Gastroesophageal sphincter (tissue), 4 donors: ENCODE data around the gene SLC16A10. TPM values are rescaled to one million over a fixed set of nuclear protein-coding genes. Genes with fewer than 3 reads are reported as not detected.

Experiments
- ATAC-seq: fragments of 150-250 bp; one replicate; pipeline ENCODE4 v1.9.1; 2016; ENCODE audit warnings: mild to moderate bottlenecking, moderate library complexity
- H3K27ac ChIP-seq, 4 donors: fragments of 200-600 bp; sonication (generic) in 3 of 4; 1 replicate in 3 of 4; 2 replicates in 1 of 4; pipeline ENCODE4 v1.5.1; 2016 to 2019
- H3K27me3 ChIP-seq: fragments of 200-600 bp; sonication (generic); one replicate; pipeline ENCODE4 v1.5.1; 2019
- H3K36me3 ChIP-seq, 2 donors: fragments of 200-600 bp; sonication (generic); one replicate each; pipeline ENCODE4 v1.5.1; 2019; ENCODE audit warnings: control low read depth in 1 of 2
- H3K4me1 ChIP-seq, 3 donors: fragments of 200-600 bp; sonication (generic); 1 replicate in 2 of 3; 2 replicates in 1 of 3; pipeline ENCODE4 v1.5.1; 2016 to 2019; ENCODE audit warnings: control low read depth in 2 of 3
- H3K4me3 ChIP-seq, 2 donors: fragments of 200-600 bp; sonication (generic); one replicate each; pipeline ENCODE4 v1.5.1; 2019; ENCODE audit warnings: mild to moderate bottlenecking in 1 of 2, moderate library complexity in 1 of 2
- H3K9me3 ChIP-seq, 3 donors: fragments of 200-600 bp; sonication (generic); one replicate each; pipeline ENCODE4 v1.5.1; 2017 to 2019; ENCODE audit warnings: control low read depth in 2 of 3
- EP300 ChIP-seq: sonication (generic); formaldehyde crosslinking; IDR thresholded peaks from one replicate; pipeline ENCODE4 v1.6.1; 2017; ENCODE audit warnings: antibody characterized with exemption, mild to moderate bottlenecking
- POLR2A ChIP-seq, 2 donors: fragments of 450-650 bp; IDR thresholded peaks; one replicate each; pipeline ENCODE4 v1.6.1; 2017; ENCODE audit warnings: antibody characterized with exemption in 2 of 2, mild to moderate bottlenecking in 2 of 2, moderate library complexity in 1 of 2
- POLR2AphosphoS5 ChIP-seq: sonication (generic); formaldehyde crosslinking; IDR thresholded peaks from one replicate; pipeline ENCODE4 v1.6.1; 2017; ENCODE audit warnings: antibody characterized with exemption
- WGBS, 2 donors: methylation state at CpG; one replicate each; pipeline ENCODE4 v1.1.5; 2018; ENCODE audit warnings: low coverage in 1 of 2; 5-methylcytosine and 5-hydroxymethylcytosine counted together
- total RNA-seq, 4 donors: library from RNA; depleted of rRNA; stranded (reverse); fragments of >200 nt; gene quantifications; one replicate each; pipeline ENCODE4 v1.1.0, GENCODE V29; 2016
- TF ChIP-seq, protein P1 (sequence below), 4 experiments: fragments of 200-600 bp in 2 of 4; fragments of 450-650 bp in 2 of 4; sonication (generic) in 1 of 4; IDR thresholded peaks; one replicate each; pipeline ENCODE4 v1.5.1; 2017 to 2019; ENCODE audit warnings: antibody characterized with exemption in 4 of 4, mild to moderate bottlenecking in 2 of 4, moderate library complexity in 2 of 4

The SLC16A10 gene
- total RNA-seq, 4 donors from 2014 or later: 0.32 to 4.7 (median 0.93) TPM

DNA sequence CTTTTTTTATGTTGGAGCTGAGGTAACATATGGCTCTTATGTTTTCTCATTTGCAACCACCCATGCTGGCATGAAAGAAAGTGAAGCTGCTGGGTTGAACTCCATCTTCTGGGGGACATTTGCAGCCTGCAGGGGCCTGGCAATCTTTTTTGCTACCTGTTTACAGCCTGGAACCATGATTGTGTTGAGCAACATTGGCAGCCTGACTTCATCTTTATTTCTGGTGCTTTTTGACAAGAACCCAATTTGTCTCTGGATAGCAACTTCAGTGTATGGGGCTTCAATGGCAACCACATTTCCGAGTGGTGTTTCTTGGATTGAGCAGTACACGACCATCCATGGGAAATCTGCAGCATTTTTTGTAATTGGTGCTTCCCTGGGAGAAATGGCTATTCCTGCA is 179.0 kb downstream of the SLC16A10 start:
- TF ChIP-seq POLR2AphosphoS5 (no peak), EP300 (no peak), POLR2A (IDR thresholded peaks at IDR 0.05) (no peak)
- TF ChIP-seq, protein P1, sequence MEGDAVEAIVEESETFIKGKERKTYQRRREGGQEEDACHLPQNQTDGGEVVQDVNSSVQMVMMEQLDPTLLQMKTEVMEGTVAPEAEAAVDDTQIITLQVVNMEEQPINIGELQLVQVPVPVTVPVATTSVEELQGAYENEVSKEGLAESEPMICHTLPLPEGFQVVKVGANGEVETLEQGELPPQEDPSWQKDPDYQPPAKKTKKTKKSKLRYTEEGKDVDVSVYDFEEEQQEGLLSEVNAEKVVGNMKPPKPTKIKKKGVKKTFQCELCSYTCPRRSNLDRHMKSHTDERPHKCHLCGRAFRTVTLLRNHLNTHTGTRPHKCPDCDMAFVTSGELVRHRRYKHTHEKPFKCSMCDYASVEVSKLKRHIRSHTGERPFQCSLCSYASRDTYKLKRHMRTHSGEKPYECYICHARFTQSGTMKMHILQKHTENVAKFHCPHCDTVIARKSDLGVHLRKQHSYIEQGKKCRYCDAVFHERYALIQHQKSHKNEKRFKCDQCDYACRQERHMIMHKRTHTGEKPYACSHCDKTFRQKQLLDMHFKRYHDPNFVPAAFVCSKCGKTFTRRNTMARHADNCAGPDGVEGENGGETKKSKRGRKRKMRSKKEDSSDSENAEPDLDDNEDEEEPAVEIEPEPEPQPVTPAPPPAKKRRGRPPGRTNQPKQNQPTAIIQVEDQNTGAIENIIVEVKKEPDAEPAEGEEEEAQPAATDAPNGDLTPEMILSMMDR (IDR thresholded peaks at IDR 0.05): no peak
- no peaks in the 10 kb centered on the region for H3K9me3 ChIP-seq
- H3K4me3 ChIP-seq: no peak overlapping the region
- ATAC-seq: no peak
- no peak overlapping the region for H3K27ac ChIP-seq
- 83% methylated on average over 2 of the region's 2 CpGs; no CpG with 5 or more reads in 1 of the 2 donors for WGBS, 2 donors
- H3K27me3 ChIP-seq: no peaks in the 10 kb centered on the region
- peaks cover 0 to 21% (median 0%) of the 10 kb centered on the region in 3 donors for H3K4me1 ChIP-seq
- H3K36me3 ChIP-seq: peaks cover 0 to 52% of the 10 kb centered on the region in 2 donors

DNA sequence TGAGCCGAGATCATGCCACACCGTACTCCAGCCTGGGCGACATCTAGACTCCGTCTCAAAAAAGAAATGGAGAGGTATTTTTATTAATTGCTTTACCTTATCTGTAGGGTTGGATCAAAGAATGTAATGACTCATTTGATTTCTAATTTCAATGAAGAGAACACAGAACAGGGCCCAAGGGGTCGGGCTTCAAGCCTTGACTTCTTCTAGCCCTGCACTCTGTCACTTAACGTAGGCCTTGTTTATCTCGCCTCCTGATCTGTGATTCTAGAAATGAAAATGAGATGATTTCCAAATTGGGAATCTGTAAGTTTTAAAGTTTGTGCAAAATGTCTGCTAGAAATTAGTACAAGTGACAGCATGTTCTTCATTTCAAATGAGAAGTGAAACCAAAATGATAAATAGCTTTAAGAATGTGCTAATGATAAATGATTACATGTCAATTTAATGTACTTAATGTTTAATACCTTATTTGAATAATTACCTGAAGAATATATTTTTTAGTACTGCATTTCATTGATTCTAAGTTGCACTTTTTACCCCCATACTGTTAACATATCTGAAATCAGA is 180.5 kb downstream of the SLC16A10 start:
- Histone ChIP-seq H3K27me3 (no peaks in the 10 kb centered on the region), H3K27ac (no peak overlapping the region), H3K4me3 (no peak overlapping the region), H3K36me3 (peaks cover 0 to 61% of the 10 kb centered on the region in 2 donors), H3K4me1 (peaks cover 0 to 16% (median 0%) of the 10 kb centered on the region in 3 donors), H3K9me3 (peaks cover 0 to 2% (median 0%) of the 10 kb centered on the region in 3 donors)
- TF ChIP-seq POLR2A (IDR thresholded peaks at IDR 0.05): no peak
- TF ChIP-seq EP300: no peak
- TF ChIP-seq, protein P1 (IDR thresholded peaks at IDR 0.05): no peak
- no peak for TF ChIP-seq POLR2AphosphoS5
- WGBS, 2 donors: 77 to 93% methylated on average over 3 to 7 of the region's 7 CpGs
- ATAC-seq: no peak

DNA sequence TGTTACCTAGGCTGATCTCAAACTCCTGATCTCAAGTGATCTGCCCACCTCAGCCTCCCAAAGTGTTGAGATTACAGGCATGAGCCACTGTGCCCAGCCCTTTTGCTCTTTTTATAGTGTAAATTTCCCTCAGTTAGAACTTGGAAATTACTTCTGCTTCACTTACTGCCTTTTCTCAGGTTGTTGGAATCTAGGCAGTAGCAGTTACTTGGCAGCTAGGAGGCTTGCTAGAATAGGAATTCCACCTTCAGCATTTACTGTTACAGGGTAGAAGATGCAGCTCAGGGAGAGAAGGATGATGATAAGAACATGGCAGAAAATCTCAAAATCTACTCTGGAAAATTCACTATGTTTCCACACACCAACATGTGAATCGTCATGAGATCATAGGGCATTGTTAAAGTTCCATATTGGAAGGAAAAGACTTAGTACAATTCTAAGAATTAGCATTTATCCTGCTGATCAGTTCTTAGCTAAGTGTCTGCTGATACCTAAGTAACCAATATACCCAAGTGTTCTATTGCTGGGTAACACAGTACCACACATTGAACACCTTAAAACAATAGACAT is 182.2 kb downstream of the SLC16A10 start:
- Histone ChIP-seq H3K27ac (no peak overlapping the region), H3K4me3 (no peak overlapping the region), H3K9me3 (peaks cover 0 to 18% (median 0%) of the 10 kb centered on the region in 3 donors), H3K27me3 (no peaks in the 10 kb centered on the region), H3K4me1 (peaks cover 0 to 12% (median 0%) of the 10 kb centered on the region in 3 donors), H3K36me3 (peaks cover 1 to 70% of the 10 kb centered on the region in 2 donors)
- no peak for ATAC-seq
- 71 to 100% methylated on average over 1 of the region's 1 CpG for WGBS, 2 donors
- TF ChIP-seq, protein P1 (IDR thresholded peaks at IDR 0.05): no peak

- peaks cover 7 to 70% of the 10 kb centered on the region in 2 donors for H3K36me3 ChIP-seq
- no peak for ATAC-seq
- H3K9me3 ChIP-seq: peaks cover 0 to 25% (median 0%) of the 10 kb centered on the region in 3 donors
- peaks cover 0 to 12% (median 0%) of the 10 kb centered on the region in 3 donors for H3K4me1 ChIP-seq
- no peaks in the 10 kb centered on the region for H3K27me3 ChIP-seq
- TF ChIP-seq POLR2AphosphoS5 (no peak), EP300 (no peak)
- TF ChIP-seq, protein P1 (IDR thresholded peaks at IDR 0.05): no peak
- H3K4me3 ChIP-seq: no peak overlapping the region
- H3K27ac ChIP-seq: no peak overlapping the region
- WGBS, 2 donors: 94 to 96% methylated on average over 4 of the region's 4 CpGs
Observed at GRCh38 chr6:111270121-111270520, 182.8 kb downstream of the SLC16A10 start.
